Embryonic facial prominence (tissue), 1 donor: Measurements from ENCODE around the gene CLEC7A.

Source experiments
- DNase-seq: peaks from one replicate; pipeline ENCODE4 v3.0.0-alpha.2; 2016; ENCODE audit errors: extremely low spot score

CLEC7A gene

DNA sequence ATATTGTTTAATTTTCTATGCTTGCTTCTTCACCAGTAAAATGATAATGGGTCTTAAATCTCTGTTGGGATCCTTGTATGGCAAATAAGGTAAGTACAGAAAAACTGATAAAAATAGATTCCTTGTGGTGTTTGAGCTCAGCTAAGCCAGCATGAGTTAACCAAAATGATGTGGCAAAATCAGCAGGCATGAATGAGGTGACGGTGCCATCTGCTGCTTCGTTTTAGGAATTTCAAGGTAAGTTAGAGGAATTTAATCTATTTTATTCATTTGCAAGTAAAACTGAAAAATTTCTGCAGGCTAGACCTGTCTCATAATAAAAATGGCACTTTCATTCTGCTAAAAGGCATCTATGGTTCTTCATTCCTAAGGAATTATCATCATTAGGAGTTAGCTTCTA is 10.0 kb upstream of the CLEC7A start:
- DNase-seq = peak; percentile 42

DNA sequence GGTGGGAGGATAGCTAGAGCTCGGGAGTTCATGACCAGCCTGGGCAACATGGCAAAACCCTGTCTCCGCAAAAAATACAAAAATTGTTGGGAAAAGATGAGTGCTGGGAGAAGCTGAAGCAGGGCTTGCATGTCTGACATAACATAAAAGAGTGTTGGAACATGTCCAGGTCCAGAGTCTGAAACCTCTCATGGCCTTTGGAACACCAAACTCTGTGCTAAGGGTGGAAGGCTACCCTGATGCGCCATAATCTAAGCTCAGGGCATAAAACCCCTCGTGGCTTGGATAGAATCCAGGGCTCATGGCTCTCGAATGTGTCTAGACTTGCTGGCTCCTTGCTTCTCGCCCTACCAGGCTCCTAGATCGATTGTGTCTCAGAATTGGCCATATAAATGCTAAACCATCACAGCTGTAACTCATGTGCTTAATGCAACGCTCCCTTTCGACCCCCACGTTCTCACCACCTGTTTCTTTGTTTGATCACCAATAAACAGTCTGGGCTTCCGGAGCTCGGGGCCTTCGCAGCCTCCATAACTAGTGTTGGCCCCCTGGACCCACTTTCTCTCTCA is 6.7 kb upstream of the CLEC7A start:
- no peak for DNase-seq

DNA sequence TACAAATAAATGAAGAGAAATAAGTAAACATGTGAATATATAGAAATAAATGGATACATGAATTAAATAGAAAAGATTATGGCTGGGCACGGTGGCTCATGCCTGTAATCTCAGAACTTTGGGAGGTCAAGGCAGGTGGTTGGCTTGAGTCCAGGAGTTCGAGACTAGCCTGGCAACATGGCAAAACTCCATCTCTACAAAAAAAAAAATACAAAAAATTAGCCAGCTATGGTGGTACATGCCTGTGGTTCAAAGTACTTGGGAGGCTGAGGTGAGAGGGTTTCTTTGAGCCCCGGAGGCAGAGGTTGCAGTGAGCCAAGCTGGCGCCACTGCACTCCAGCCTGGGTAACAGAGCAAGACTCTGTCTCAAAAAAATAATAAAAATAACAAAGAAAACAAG is 5.1 kb upstream of the CLEC7A start:
- DNase-seq = no peak

DNA sequence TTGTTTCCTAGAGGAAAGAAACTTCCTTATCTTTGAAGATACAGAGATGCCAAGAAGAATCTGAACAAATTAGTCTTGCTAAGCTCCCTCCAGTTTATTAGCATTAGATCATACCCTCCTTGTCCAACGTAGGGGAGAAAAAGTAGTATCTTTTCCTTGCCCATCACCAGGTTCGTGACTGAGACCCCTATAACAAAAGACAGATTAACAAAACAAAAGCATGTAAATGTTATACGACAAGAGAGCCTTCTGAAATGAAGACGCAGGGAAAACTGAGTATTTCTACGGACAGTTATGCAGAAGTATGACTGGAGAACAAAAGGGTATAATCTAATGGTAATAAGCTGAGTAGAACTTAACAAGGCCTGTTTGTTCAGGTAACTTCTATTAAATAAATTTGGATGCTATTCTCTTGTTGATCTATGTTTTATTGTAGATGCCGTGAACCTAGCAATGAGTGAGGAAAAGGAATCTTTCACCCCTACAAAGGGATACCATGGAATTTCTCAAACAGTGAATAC is 2.9 kb upstream of the CLEC7A start:
- DNase-seq = no peak

DNA sequence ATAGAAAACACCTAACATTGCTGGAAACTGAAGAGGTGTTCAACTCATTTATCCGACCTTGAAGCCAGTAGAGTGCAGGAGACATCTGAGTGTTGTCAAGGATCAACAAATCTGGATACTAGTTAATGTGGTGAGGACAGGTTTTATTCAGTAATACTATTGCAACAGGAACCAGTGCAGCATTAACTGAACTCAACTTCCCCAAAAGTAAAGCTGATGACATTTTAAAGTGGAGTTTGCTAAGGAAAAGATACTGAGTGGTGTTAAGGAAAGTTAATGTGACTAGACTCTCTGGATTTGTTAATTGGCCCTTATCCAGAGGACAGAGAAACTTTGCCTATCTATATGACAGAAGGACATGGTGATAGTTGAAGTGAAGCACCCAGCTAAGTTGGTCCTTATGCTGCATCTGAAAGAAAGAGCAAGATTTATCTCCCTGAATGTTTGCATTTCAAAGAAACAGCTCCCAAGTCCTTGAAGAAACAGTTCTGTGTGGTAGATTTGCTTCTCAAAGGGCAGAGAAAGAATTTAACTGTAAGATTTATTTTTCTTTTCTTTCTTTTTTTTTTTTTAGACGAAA is 1.2 kb upstream of the CLEC7A start:
- DNase-seq = no peak

DNA sequence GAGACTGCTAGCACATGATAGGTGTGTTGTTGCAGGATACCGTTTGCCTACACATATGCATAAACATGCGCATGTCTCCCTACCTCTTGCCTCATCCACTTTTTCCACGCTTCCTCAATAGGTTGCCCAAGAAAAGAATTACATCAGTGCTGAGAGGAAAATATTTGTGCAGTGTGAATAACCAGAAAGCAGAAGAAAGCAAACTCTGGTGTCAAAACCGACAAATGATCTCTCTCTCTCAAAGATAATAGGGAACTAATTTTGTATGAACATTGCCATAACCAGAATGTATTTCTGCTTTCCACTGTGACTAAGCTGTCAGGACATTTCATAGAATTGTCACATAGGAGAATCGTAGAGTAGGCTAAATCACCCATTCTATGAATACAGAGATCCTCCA is 1.3 kb downstream of the CLEC7A start:
- DNase-seq = no peak

DNA sequence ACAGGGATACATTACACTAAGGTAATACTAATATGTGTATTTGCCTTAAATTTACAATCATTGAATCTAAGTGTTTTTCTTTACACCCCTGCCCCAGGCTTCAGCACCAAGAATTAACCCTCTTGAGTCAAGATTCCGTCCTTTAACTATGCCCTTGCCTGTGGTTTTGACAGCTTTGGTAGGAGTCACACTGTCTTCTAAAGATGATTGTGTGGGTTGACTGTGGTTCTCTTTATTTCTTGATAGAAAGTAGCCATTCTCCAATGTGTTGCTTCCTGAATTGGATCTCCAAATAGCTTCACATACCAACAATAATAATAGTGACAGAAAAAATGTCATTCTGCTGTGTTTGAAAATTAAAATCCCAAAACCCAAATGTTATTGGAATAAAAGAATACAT is 3.6 kb downstream of the CLEC7A start:
- no peak for DNase-seq

DNA sequence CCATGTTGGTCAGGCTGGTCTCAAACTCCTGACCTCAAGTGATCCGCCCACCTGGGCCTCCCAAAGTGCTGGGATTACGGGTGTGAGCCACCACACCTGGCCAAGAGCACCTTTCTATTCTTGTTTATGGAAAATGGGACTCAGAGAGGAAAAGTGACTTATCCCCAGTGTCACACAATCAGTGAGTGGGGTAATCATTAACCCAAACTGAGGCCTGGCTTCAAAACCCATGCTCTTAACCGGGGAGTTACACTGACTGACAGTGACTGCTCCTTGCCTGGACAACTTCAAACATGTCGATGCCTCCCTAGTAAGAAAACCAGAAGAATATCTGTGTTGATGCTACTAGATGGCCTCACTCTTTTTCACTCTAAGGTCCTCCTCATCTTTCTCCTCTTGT is 7.3 kb downstream of the CLEC7A start:
- no peak for DNase-seq

DNA sequence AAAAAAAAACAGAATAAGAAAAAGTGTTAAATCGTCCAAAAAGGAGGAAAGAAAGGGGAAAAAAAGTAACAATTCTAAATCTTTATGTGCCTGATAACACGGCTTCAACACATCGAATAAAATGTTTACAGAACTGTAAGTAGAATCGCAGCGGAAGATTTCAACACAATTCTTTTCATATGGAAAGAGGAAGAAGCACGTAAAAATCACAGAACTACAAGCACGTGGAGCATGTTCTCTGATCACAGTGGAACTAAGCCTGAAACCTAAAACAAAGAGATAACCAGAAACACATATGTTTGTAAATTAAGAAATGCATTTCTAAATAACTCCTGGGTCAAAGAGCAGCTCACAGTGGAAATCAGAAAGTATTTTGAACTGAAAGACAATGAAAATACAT is 8.7 kb downstream of the CLEC7A start:
- DNase-seq = no peak

DNA sequence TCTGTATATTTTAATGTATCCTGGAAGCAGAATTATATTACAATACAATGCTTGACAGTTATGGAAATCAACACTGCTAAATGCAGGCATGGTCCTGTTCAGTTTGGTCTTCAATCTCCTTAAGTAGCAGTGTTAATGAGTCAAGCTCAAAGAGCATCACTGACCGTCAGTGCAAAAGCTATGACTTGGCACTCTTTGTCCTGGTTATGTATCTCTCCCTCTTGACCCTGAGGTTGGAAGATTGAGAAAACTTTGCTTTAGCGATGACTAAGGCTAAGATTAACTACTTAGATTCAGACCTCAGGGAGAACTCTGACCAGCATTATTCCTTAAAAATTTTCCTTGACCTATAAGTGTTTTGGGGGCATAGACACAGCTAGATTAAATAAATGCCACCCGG is 10.9 kb downstream of the CLEC7A start:
- no peak for DNase-seq

DNA sequence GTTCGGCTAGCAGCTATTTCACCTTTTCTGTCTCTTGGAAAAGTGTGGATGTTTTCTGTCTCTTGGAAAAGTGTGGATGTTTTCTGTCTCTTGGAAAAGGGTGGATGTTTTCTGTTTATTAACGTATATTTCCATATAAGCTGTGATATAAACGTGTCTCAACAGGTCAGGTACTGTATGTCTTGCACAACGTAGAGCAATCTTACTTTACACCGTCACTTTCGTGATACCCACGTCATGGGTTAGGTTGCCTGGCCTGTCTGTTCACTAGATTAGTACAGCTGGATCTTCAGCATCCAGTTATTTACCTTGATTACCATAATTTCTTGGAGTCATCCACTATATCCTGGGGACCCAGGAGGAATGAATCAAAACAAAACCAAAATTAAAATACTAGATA is 14.1 kb downstream of the CLEC7A start:
- no peak for DNase-seq

DNA sequence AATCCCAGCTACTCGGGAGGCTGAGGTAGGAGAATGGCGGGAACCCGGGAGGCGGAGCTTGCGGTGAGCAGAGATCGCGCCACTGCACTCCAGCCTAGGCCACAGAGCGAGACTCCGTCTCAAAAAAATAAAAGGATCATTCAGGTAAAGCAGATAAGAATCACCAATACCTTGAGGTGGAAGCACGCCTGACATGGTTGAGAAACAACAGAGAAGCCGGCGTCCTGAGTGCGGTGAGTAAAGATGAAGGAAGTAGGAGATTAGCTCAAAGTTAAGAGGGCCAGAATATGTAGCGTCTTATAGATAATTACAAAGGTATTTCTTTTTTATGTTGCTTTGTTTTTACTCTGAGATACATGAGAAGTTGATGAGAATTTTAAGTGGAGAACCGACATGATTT is 14.7 kb downstream of the CLEC7A start:
- no peak for DNase-seq

DNA sequence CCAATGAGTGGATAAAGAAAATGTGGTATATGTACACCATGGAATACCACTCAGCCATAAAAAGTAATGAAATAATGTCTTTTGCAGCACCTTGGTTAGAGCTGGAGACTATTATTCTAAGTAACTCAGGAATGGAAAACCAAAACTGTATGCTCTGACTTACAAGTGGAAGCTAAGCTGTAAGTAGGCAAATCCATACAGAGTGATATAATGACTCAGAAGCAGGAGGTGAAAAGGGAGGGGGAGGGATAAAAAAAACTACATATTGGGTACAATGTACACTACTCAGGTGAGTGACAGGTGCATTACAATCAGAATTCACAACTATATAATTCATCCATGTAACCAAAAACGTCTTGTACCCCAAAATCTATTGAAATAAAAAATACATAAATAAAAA is 16.1 kb downstream of the CLEC7A start:
- no peak for DNase-seq

DNA sequence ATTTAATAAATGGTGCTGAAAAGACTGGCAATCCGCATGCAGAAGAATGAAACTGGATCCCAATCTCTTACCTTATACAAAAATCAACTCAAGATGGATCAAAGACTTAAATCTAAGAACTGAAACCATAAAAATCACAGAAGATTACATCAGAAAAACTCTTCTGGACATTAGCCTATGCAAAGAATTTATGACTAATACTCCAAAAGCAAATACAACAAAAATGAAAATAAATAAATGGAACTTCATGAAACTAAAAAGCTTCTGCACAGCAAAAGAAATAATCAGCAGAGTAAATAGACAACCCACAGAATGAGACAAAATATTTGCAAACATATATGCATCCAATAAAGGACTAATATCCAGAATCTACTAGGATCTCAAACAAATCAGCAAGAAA is 16.9 kb downstream of the CLEC7A start:
- DNase-seq = no peak

DNA sequence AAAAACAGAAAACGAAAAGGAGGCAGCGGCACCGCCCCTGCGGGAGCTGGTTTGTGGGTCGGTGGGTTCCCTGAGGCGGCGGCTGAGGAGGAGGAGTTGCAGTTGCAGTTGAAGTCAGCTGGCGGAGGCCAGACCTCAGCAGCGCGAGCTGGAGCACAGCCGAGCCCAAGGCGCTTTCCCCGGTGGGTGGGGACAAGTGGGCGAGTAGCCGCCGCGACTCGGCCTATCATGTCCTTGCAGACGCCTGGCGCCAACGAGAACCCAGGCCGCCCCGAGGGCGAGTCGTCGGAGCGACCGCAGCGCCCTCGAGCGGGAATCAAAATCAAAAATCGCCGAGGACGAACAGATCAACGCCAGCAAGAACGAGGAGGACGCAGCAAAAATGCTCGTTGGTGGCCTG is 18.5 kb downstream of the CLEC7A start:
- no peak for DNase-seq

DNA sequence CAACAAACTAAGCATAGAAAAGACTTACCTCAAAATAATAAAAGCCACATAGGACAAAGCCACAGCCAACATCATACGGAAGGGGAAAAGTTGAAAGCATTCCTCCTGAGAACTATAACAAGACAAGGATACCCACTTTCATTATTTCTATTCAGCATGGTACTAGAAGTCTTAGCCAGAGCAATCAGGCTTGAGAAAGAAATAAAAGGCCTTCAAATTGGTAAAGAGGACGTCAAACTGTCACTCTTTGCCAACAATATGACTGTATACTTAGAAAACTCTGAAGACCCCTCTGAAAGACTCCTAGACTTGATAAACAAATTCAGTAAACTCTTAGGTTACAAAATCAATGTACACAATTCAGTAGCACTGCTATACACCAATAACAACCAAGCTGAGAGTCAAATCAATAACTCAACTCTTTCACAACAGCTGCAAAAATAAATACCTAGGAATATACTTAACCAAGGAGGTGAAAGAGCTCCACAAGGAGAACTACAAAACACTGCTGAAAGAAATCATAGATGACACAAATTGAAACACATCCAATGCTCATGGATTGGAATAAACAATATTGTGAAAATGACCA is 19.6 kb downstream of the CLEC7A start:
- DNase-seq = no peak

DNA sequence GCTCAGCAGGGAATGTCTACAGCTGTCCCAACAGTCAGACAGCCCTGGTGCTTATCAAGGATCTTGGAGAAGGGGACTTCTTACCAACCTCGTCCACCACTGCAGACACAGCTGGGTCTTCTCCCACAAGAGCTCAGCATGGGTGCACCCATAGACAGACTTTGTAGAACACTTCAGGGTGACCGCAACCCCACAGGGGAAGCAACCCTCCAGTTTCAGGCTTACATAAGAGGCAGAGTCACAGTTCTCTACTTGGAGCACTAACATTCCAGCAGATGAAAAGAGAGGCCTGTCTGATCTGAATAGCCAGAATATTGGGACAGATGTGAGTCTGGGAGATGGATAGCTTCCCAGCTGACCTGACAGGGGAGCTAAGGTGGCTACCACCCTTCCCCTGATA is 27.7 kb downstream of the CLEC7A start:
- no peak for DNase-seq

DNA sequence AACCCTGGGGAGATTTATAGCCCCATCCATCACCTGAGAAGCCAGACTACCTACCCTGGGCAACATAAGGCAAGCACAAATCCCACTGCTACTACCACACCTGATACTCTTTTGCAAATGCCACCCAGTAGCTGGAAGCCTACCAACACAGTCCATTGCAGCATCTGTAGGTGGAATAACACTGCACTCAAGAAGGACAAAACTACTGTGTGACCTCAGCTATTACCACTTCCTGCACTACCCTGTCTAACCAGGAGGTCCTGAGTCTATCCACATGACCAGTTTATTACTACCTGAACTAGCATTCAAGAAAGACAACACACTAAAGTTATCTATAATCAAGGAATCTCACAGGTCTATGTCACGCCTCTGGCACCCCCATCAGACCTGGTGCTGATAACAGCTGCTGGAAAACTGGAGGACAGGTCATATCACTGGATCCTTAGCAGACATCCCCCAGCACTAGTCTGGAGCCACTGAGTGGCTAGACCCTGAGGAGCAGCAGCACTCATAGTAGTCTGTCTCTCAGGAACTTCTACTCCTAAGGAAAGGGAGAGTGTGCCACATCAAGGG is 28.3 kb downstream of the CLEC7A start:
- no peak for DNase-seq

DNA sequence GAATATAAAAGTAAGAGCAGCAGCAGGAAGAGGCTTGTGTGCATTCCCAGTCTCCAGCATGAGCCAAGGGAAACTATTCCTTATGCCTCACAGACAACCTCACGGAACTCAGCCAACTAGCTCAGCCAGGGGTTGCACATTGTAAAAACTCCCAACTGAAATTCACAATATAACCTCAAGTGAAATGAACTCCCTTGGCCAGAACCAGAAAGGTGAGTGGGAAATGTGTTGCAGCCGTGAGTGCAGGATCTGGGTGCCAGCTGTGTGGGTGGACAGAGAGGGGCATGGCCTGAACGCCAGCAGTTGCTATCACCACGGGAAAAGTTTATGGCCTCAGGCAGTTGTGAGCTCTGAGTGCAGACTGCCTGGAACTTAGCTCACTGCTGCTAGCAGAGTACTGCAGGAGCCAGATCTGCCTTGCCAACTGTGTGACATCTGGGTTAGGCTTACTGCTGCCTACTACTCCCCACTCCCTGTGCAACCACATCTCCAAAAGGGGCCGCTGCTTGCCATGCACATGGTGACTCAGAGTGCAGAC is 28.9 kb downstream of the CLEC7A start:
- DNase-seq = peak; percentile 40

DNA sequence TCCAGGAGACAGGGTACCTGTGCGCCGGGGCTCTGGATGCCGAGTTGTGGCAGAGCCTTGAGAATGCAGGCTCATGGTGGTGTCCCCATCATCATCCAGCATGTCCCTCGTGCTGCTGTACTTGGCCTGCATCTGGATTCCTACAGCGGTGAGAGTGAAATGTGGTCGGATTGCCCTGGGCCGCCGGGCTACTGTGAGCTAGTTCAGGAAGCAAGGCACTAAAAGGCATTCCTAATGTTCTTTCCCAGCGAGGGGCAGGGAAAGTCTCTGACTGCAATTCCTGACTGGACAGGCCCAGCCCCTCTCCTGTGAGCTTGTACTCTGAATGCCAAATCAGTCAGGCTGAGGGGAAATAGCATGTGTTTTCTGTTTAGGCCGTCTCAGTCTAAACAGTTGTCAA is 31.2 kb downstream of the CLEC7A start, which contains the start of gene CLEC1A:
CLEC1A (minus strand) TSS at position 195 of the 400 bp plus-strand sequence; CDS start at position 132, 63 bp downstream.
- DNase-seq = no peak

DNA sequence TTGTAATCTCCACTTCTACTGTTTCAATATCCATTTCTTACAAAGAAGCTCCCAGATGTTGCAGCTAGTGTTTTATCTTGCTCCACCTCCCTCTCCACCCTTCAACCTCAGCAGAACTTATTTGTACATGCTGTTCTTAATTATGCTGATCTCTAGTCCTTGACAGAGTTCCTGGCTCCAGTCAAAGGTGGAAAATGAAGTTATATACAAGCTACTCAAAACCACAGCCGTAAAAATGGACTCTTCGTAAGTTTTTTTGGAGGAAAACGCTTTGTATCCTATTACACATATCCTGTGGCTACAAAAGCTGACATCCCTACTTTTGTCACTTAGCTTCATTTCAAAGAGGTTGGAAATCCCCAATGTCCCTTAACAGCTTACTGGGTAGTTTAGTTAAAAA is 32.5 kb downstream of the CLEC7A start:
- no peak for DNase-seq

DNA sequence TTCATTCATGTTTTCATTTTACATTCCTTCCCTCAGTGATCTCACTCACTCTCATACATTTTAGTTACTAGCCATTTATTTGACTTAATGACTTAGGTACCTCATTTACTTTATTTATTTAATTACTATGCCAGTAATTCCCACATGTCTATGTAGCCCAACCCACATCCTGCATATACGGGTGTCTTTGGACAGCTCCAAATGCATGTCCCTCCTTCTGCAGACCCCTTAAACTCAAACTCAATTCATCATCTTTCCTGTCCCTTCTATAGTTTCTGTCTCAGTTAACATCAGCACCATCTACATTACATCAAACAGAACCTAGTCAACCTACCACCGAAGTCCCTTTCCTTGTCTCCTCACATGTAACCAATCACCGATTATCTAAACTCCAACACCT is 34.0 kb downstream of the CLEC7A start:
- DNase-seq = no peak
